A673 (cell line): ENCODE data around the gene SLC4A2. TPM values are rescaled to one million over a fixed set of nuclear protein-coding genes. Genes with fewer than 3 reads are reported as not detected.

Experiments used
- BruUV-seq: library from RNA; stranded (reverse); fragments of 400-500 nt; replicated peaks from 2 replicates; lab custom pipeline; 2021; lab: Mats Ljungman, UMichigan
- CTCF ChIA-PET: fragments of 300-600 bp; sonication (Branson Sonifier 250); formaldehyde crosslinking; loops from one replicate; lab custom pipeline; 2022; ENCODE audit warnings: antibody characterized with exemption; lab: Charles Lee
- POLR2A ChIA-PET: fragments of 300-600 bp; sonication (Branson Sonifier 250); formaldehyde crosslinking; loops from one replicate; lab custom pipeline; 2022; ENCODE audit warnings: antibody characterized with exemption; ENCODE audit not compliant: low non-redundant PET; lab: Charles Lee
- DNase-seq: peaks from one replicate; pipeline ENCODE4 v3.0.0-alpha.2; 2015; ENCODE audit warnings: low spot score
- H3K27ac ChIP-seq: fragments of 200-600 bp; sonication (generic); 2 replicates; pipeline ENCODE4 v1.5.1; 2016; ENCODE audit warnings: mixed run types, low read depth, mild to moderate bottlenecking, mixed read lengths, antibody characterized with exemption, low read length; ENCODE audit not compliant: poor library complexity, severe bottlenecking
- H3K27me3 ChIP-seq: fragments of 200-600 bp; sonication (generic); replicated peaks from 2 replicates; pipeline ENCODE4 v1.6.1; 2017; ENCODE audit warnings: mixed run types, low read depth, mild to moderate bottlenecking, mixed read lengths, antibody characterized with exemption, low read length; ENCODE audit not compliant: insufficient read depth, poor library complexity
- H3K36me3 ChIP-seq: fragments of 200-600 bp; sonication (generic); 2 replicates; pipeline ENCODE4 v1.6.1; 2016; ENCODE audit warnings: mixed run types, mild to moderate bottlenecking, mixed read lengths, antibody characterized with exemption, low read length; ENCODE audit not compliant: insufficient read depth, poor library complexity, severe bottlenecking
- H3K4me1 ChIP-seq: fragments of 200-600 bp; sonication (generic); 2 replicates; pipeline ENCODE4 v1.6.1; 2017; ENCODE audit warnings: mixed run types, mild to moderate bottlenecking, mixed read lengths, antibody characterized with exemption, low read length; ENCODE audit not compliant: insufficient read depth, poor library complexity, severe bottlenecking
- H3K4me3 ChIP-seq: fragments of 200-600 bp; sonication (generic); 2 replicates; pipeline ENCODE4 v1.5.1; 2016; ENCODE audit warnings: low read depth, mixed run types, mild to moderate bottlenecking, mixed read lengths, low read length; ENCODE audit not compliant: poor library complexity, severe bottlenecking
- H3K9me3 ChIP-seq: fragments of 200-600 bp; sonication (generic); 2 replicates; pipeline ENCODE4 v1.6.1; 2016; ENCODE audit warnings: mixed run types, low read depth, mild to moderate bottlenecking, mixed read lengths, antibody characterized with exemption, low read length; ENCODE audit not compliant: poor library complexity, severe bottlenecking
- CTCF ChIP-seq: fragments of 300-800, 200-600 bp; sonication (generic); conservative IDR thresholded peaks from 2 replicates; pipeline ENCODE4 v1.5.1; 2017; ENCODE audit warnings: low read depth, mild to moderate bottlenecking, antibody characterized with exemption, low read length, moderate library complexity, mixed read lengths
- EZH2 ChIP-seq: fragments of 200-600 bp; sonication (generic); IDR thresholded peaks from 2 replicates; pipeline ENCODE4 v1.6.1; 2017; ENCODE audit warnings: borderline replicate concordance, low read depth, mild to moderate bottlenecking, mixed read lengths, antibody characterized with exemption, low read length; ENCODE audit not compliant: poor library complexity, severe bottlenecking
- intact Hi-C: fragments of 100-400 bp; cut with micrococcal nuclease; formaldehyde crosslinking; loops from one replicate; pipeline ENCODE4 v1.10.0; 2022; ENCODE audit not compliant: unreplicated experiment
- total RNA-seq: library from RNA; stranded (reverse); gene quantifications from 2 replicates; pipeline ENCODE4 v1.2.3, GENCODE V29; 2021

The SLC4A2 gene
- total RNA-seq, 1 experiment from 2014 or later = 222 TPM

DNA sequence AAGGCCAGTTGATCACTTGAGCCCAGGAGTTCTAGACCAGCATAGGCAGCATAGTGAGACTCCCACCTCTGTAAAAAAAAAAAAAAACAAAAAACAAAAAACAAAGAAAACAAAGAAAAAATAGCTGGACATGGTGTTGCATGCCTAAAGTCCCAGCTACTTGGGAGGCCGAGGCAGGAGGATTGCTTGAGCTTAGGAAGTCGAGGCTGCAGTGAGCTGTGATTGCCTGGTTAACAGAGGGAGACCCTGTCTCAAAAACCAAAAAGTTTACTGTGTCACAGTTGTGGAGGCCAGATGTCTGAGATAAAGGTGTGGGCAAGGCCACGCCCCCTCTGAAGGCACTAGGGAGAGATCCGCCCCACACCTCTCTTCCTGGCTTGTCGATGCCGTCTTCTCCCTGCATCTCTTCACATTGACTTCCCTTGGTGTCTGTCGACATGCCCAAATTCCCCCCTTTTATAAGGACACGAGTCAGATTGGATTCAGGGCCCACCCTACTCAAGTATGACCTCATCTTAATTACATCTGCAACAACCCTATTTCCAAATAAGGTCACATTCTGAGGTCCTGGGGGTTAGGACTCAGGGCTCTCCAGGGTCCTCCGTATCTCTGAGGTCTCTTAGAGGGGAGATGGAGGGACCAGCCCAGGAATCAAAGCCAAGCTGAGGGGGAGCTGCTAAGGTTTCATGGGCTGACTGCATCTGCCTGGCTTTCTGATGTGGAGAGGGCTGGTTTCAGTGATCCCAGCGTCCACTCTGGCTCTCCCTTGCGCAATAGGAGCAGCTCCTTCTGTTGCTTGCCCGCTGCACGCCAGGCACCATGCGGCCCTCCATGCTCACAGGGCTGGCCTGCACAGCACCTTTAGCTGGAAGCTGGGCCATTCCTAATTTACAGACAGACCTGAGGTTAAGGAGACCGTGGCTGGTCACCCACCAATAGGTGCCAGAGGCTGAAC, 50.0 kb downstream of the SLC4A2 start:
- intact Hi-C loops = loop anchor here (5.0 to 10.0 kb wide), 2 partner anchors 97 to 215 kb away; no protein-coding TSS in a partner anchor
- no peak overlapping the region for H3K27ac ChIP-seq
- H3K4me1 ChIP-seq = peaks cover 14% of the 10 kb centered on the region
- H3K27me3 ChIP-seq = no peaks in the 10 kb centered on the region
- no peak overlapping the region for H3K4me3 ChIP-seq
- POLR2A ChIA-PET = interaction anchor here (0.6 kb wide), 2 partner anchors 81 to 491 kb away, joined by 3 to 5 read pairs; partner anchors contain the start of gene ABCB8
- no peaks in the 10 kb centered on the region for H3K9me3 ChIP-seq
- no TSS peak for BruUV-seq
- DNase-seq = no peak
- no peak for TF ChIP-seq CTCF
- TF ChIP-seq EZH2 = no peak
- no peaks in the 10 kb centered on the region for H3K36me3 ChIP-seq
- CTCF ChIA-PET = interaction anchor here (0.6 kb wide), 1 partner anchor 146 kb away, joined by 5 read pairs; no protein-coding TSS in a partner anchor

GRCh38 chr7:151110236-151110940, 51.0 kb downstream of the SLC4A2 start:
- TF ChIP-seq CTCF (no peak), EZH2 (no peak)
- Histone ChIP-seq H3K4me3 (no peak overlapping the region), H3K27me3 (no peaks in the 10 kb centered on the region), H3K4me1 (peaks cover 14% of the 10 kb centered on the region), H3K9me3 (no peaks in the 10 kb centered on the region), H3K36me3 (no peaks in the 10 kb centered on the region), H3K27ac (no peak overlapping the region)
- DNase-seq = no peak
- CTCF ChIA-PET = no interaction called here
- no TSS peak for BruUV-seq
- intact Hi-C loops = loop anchor here (5.0 to 10.0 kb wide), 2 partner anchors 98 to 216 kb away; no protein-coding TSS in a partner anchor
- POLR2A ChIA-PET = interaction anchor here (0.6 kb wide), 1 partner anchor 149 kb away, joined by 7 read pairs; no protein-coding TSS in a partner anchor

GRCh38 chr7:151110941-151111645, 51.7 kb downstream of the SLC4A2 start:
- TF ChIP-seq CTCF (peak; percentile 84), EZH2 (no peak)
- H3K27me3 ChIP-seq = no peaks in the 10 kb centered on the region
- intact Hi-C loops = loop anchor here (5.0 to 10.0 kb wide), 2 partner anchors 99 to 216 kb away; no protein-coding TSS in a partner anchor
- no peak overlapping the region for H3K27ac ChIP-seq
- H3K9me3 ChIP-seq = no peaks in the 10 kb centered on the region
- peaks cover 21% of the 10 kb centered on the region for H3K4me1 ChIP-seq
- no TSS peak for BruUV-seq
- H3K36me3 ChIP-seq = no peaks in the 10 kb centered on the region
- H3K4me3 ChIP-seq = no peak overlapping the region
- DNase-seq = peak; percentile 72
- POLR2A ChIA-PET = interaction anchor here (0.6 kb wide), 1 partner anchor 148 kb away, joined by 7 read pairs; no protein-coding TSS in a partner anchor
- CTCF ChIA-PET = interaction anchor here (1.0 kb wide), 1 partner anchor 20 kb away, joined by 4 read pairs; no protein-coding TSS in a partner anchor
